K562 (cell line): Measurements from ENCODE around the gene N4BP2. TPM values are rescaled to one million over a fixed set of nuclear protein-coding genes. Genes with fewer than 3 reads are reported as not detected.

ENCODE experiments used
- ARID1B ChIP-seq: fragments of 450-650 bp; IDR thresholded peaks from 2 replicates; pipeline ENCODE4 v1.6.1; 2016; ENCODE audit warnings: antibody characterized with exemption, mild to moderate bottlenecking, inconsistent platforms
- ATF1 ChIP-seq, 2 experiments: fragments of 450-650 bp in 1 of 2; IDR thresholded peaks; 2 replicates each; pipeline ENCODE4 v1.6.1; 2016; ENCODE audit warnings: missing compliant biosample characterization in 1 of 2, missing genetic modification characterization in 1 of 2
- CBX1 ChIP-seq: sonication (generic); IDR thresholded peaks from 2 replicates; pipeline ENCODE4 v1.6.1; 2016; ENCODE audit warnings: antibody characterized with exemption, low read depth, mild to moderate bottlenecking
- EGR1 ChIP-seq: fragments of 450-650 bp; conservative IDR thresholded peaks from 2 replicates; pipeline ENCODE4 v1.6.1; 2017; ENCODE audit warnings: mild to moderate bottlenecking
- MED1 ChIP-seq: sonication (generic); formaldehyde crosslinking; IDR thresholded peaks from 2 replicates; pipeline ENCODE4 v1.8.1; 2023; ENCODE audit warnings: missing genetic modification reagents, borderline replicate concordance
- NR3C1 ChIP-seq: sonication (generic); formaldehyde crosslinking; IDR thresholded peaks from 2 replicates; pipeline ENCODE4 v1.8.1; 2022; ENCODE audit warnings: missing genetic modification reagents
- PHB ChIP-seq: fragments of 250-450 bp; sonication (Bioruptor Pico); IDR thresholded peaks from 2 replicates; pipeline ENCODE4 v1.5.0; 2021
- PTBP1 ChIP-seq: fragments of 200-400 bp; formaldehyde crosslinking; IDR thresholded peaks from 2 replicates; pipeline ENCODE4 v1.6.1; 2017; ENCODE audit warnings: low read depth, low read length
- SETDB1 ChIP-seq: IDR thresholded peaks from one replicate; pipeline ENCODE4 v1.6.1; 2012; ENCODE audit warnings: low read length, control low read depth, inconsistent platforms
- SP1 ChIP-seq: sonication (generic); formaldehyde crosslinking; IDR thresholded peaks from 2 replicates; pipeline ENCODE4 v1.8.1; 2022; ENCODE audit warnings: mild to moderate bottlenecking, missing genetic modification reagents
- SP2 ChIP-seq: IDR thresholded peaks from 2 replicates; pipeline ENCODE4 v1.6.1; 2011; ENCODE audit warnings: mild to moderate bottlenecking, low read depth, low read length, moderate library complexity; ENCODE audit not compliant: poor library complexity, severe bottlenecking; ENCODE audit errors: extremely low read depth
- TBP ChIP-seq: optimal IDR thresholded peaks from 2 replicates; pipeline ENCODE3; 2011; ENCODE audit warnings: low read depth, low read length, improper control_type of control experiment
- TEAD1 ChIP-seq, 2 experiments: fragments of 450-650 bp in 1 of 2; sonication (generic) in 1 of 2; formaldehyde crosslinking; IDR thresholded peaks; 2 replicates each; pipeline versions ENCODE4 v1.4.0 to v1.8.0; 2020 to 2022; ENCODE audit warnings: mild to moderate bottlenecking in 2 of 2, missing genetic modification reagents in 1 of 2
- TEAD4 ChIP-seq, 2 experiments: sonication (generic) in 1 of 2; formaldehyde crosslinking in 1 of 2; IDR thresholded peaks; 2 replicates each; pipeline versions ENCODE4 v1.6.1 to v1.8.0; 2012 to 2022; ENCODE audit warnings: borderline replicate concordance in 1 of 2, inconsistent platforms in 1 of 2, low read length in 1 of 2, mild to moderate bottlenecking in 1 of 2, missing genetic modification reagents in 1 of 2
- ZFP30 ChIP-seq: fragments of 250-450 bp; sonication (Bioruptor Pico); IDR thresholded peaks from 2 replicates; pipeline ENCODE4 v1.8.0; 2022; ENCODE audit warnings: moderate library complexity, mild to moderate bottlenecking, inconsistent platforms, borderline replicate concordance
- ZFP91 ChIP-seq: sonication (generic); formaldehyde crosslinking; IDR thresholded peaks from 2 replicates; pipeline ENCODE4 v1.8.0; 2022; ENCODE audit warnings: mild to moderate bottlenecking, missing genetic modification reagents
- ZKSCAN3 ChIP-seq: fragments of 250-450 bp; sonication (Bioruptor Pico); IDR thresholded peaks from 2 replicates; pipeline ENCODE4 v1.4.0; 2020
- ZNF133 ChIP-seq: fragments of 250-450 bp; sonication (Bioruptor Pico); IDR thresholded peaks from 2 replicates; pipeline ENCODE4 v1.4.0; 2020; ENCODE audit warnings: mild to moderate bottlenecking
- ZNF24 ChIP-seq: fragments of 450-650 bp; IDR thresholded peaks from 2 replicates; pipeline ENCODE4 v1.6.1; 2016
- ZNF347 ChIP-seq: fragments of 450-650 bp; formaldehyde crosslinking; IDR thresholded peaks from 2 replicates; pipeline ENCODE4 v1.4.0; 2020; ENCODE audit warnings: low read depth, mild to moderate bottlenecking, moderate library complexity
- ZNF644 ChIP-seq: fragments of 200-800 bp; sonication (Bioruptor generic); IDR thresholded peaks from 2 replicates; pipeline ENCODE4 v1.6.1; 2016; ENCODE audit warnings: low read depth, missing genetic modification characterization, missing compliant biosample characterization
- polyA plus RNA-seq, 8 experiments: library from polyadenylated mRNA; depleted of rRNA in 4 of 8; stranded (reverse) in 5 of 8; unstranded in 3 of 8; fragments of >200 nt; fragmentation: Nextera tagmentation in 2 of 8; fragmentation: Illumina TruSeq in 1 of 8; extraction: Ambion mirVana in 2 of 8; extraction: Trizol in 1 of 8; gene quantifications; 2 replicates each; pipeline versions ENCODE4 v1.2.1 to v1.2.3, GENCODE V29; 2011 to 2014; ENCODE audit warnings: inconsistent platforms in 1 of 8, missing spikeins in 1 of 8
- total RNA-seq, 7 experiments: library from RNA; depleted of rRNA in 6 of 7; stranded (reverse); fragments of >200 nt in 6 of 7; fragmentation: Illumina TruSeq in 2 of 7; extraction: Trizol in 2 of 7; gene quantifications; 2 replicates each; pipeline versions ENCODE4 v1.2.1 to v1.2.3, GENCODE V29; 2011 to 2021; ENCODE audit warnings: low replicate concordance in 1 of 7
- TF ChIP-seq, protein P1 (sequence below): fragments of 250-450 bp; sonication (Bioruptor Pico); IDR thresholded peaks from 2 replicates; pipeline ENCODE4 v1.9.0; 2021; ENCODE audit warnings: mild to moderate bottlenecking
- TF ChIP-seq, protein P2 (sequence below): fragments of 450-650 bp; formaldehyde crosslinking; IDR thresholded peaks from 2 replicates; pipeline ENCODE4 v1.4.0; 2022; ENCODE audit warnings: missing genetic modification characterization
- TF ChIP-seq, protein P3 (sequence below): fragments of 250-450 bp; sonication (Bioruptor Pico); IDR thresholded peaks from 2 replicates; pipeline ENCODE4 v1.5.1; 2021; ENCODE audit warnings: mild to moderate bottlenecking
- TF ChIP-seq, protein P4 (sequence below): fragments of 250-450 bp; sonication (Bioruptor Pico); IDR thresholded peaks from 2 replicates; pipeline ENCODE4 v1.8.0; 2021; ENCODE audit warnings: mild to moderate bottlenecking, moderate library complexity

Gene N4BP2
- total and polyA plus RNA-seq, 9 of the 15 experiments (the other 6 are each of a cell fraction or from before 2014, with no cell fraction given) = 2.7 to 12.6 (median 7.6) TPM

GRCh38 chr4:40055511-40055862 is 1.2 kb upstream of the N4BP2 start (continued):
- TF ChIP-seq ZNF133 (CRISPR knock-in tag) = no peak
- TF ChIP-seq CBX1 = no peak
- no peak for TF ChIP-seq ZFP30 (CRISPR knock-in tag)
- TF ChIP-seq SP1 = no peak
- TF ChIP-seq, protein P1, sequence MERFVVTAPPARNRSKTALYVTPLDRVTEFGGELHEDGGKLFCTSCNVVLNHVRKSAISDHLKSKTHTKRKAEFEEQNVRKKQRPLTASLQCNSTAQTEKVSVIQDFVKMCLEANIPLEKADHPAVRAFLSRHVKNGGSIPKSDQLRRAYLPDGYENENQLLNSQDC (CRISPR knock-in tag) = no peak
- peak; percentile 65; the same call in 1 of the 2 replicates for TF ChIP-seq TEAD4 (IDR thresholded peaks at IDR 0.05; ENCODE audit: low read length)
- TF ChIP-seq TEAD4 (CRISPR knock-in tag; IDR thresholded peaks at IDR 0.05; ENCODE audit: borderline replicate concordance) = no peak
- TF ChIP-seq TBP = no peak
- TF ChIP-seq ZNF347 (CRISPR knock-in tag) = no peak
- TF ChIP-seq ZKSCAN3 (CRISPR knock-in tag) = no peak
- TF ChIP-seq, protein P2, sequence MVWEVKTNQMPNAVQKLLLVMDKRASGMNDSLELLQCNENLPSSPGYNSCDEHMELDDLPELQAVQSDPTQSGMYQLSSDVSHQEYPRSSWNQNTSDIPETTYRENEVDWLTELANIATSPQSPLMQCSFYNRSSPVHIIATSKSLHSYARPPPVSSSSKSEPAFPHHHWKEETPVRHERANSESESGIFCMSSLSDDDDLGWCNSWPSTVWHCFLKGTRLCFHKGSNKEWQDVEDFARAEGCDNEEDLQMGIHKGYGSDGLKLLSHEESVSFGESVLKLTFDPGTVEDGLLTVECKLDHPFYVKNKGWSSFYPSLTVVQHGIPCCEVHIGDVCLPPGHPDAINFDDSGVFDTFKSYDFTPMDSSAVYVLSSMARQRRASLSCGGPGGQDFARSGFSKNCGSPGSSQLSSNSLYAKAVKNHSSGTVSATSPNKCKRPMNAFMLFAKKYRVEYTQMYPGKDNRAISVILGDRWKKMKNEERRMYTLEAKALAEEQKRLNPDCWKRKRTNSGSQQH (CRISPR knock-in tag) = no peak
- peak; percentile 81 for TF ChIP-seq ARID1B
- no peak for TF ChIP-seq NR3C1 (CRISPR knock-in tag)
- TF ChIP-seq ZNF24 = no peak
- TF ChIP-seq SP2 = no peak
- TF ChIP-seq MED1 = no peak
- no peak for TF ChIP-seq PTBP1
- TF ChIP-seq PHB (CRISPR knock-in tag) = no peak
- TF ChIP-seq, protein P3, sequence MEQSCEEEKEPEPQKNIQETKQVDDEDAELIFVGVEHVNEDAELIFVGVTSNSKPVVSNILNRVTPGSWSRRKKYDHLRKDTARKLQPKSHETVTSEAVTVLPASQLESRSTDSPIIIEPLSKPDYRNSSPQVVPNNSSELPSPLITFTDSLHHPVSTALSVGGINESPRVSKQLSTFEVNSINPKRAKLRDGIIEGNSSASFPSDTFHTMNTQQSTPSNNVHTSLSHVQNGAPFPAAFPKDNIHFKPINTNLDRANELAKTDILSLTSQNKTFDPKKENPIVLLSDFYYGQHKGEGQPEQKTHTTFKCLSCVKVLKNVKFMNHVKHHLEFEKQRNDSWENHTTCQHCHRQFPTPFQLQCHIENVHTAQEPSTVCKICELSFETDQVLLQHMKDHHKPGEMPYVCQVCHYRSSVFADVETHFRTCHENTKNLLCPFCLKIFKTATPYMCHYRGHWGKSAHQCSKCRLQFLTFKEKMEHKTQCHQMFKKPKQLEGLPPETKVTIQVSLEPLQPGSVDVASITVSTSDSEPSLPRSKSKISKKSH = no peak
- TF ChIP-seq TEAD1 (CRISPR knock-in tag; IDR thresholded peaks at IDR 0.05) = peak in 1 of 2 experiments; percentile 15; a peak in 1 of 4 replicates
- no peak for TF ChIP-seq ZNF644 (tag)
- TF ChIP-seq ZFP91 (CRISPR knock-in tag) = no peak
- TF ChIP-seq, protein P4, sequence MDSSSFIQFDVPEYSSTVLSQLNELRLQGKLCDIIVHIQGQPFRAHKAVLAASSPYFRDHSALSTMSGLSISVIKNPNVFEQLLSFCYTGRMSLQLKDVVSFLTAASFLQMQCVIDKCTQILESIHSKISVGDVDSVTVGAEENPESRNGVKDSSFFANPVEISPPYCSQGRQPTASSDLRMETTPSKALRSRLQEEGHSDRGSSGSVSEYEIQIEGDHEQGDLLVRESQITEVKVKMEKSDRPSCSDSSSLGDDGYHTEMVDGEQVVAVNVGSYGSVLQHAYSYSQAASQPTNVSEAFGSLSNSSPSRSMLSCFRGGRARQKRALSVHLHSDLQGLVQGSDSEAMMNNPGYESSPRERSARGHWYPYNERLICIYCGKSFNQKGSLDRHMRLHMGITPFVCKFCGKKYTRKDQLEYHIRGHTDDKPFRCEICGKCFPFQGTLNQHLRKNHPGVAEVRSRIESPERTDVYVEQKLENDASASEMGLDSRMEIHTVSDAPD = peak; percentile 99
- TF ChIP-seq EGR1 = no peak
- TF ChIP-seq ATF1 (CRISPR knock-in tag; IDR thresholded peaks at IDR 0.05) = no peak
- no peak for TF ChIP-seq ATF1 (tag; IDR thresholded peaks at IDR 0.05)
- TF ChIP-seq SETDB1 = no peak
